ENCODE results near the gene MORN1.

Gene MORN1

GRCh38 chr1:2403273-2403672, 11.9 kb upstream of the MORN1 start:
- H3K36me3 ChIP-seq (replicated peaks; ENCODE audit: low read depth, low read length): peaks cover 45% of the 10 kb centered on the region
- no peak for TF ChIP-seq EZH2phosphoT487 (IDR thresholded peaks at IDR 0.05; ENCODE audit: low read depth)
- TF ChIP-seq CTCF (IDR thresholded peaks at IDR 0.05; ENCODE audit: low read depth, low read length): no peak
- no peak overlapping the region for H3K4me2 ChIP-seq (ENCODE audit: low read length)
- no peaks in the 10 kb centered on the region for H3K27me3 ChIP-seq (ENCODE audit: low read depth, low read length)
- H3K9me3 ChIP-seq (ENCODE audit: insufficient read depth, low read length): no peaks in the 10 kb centered on the region
- no peaks in the 10 kb centered on the region for H4K20me1 ChIP-seq (ENCODE audit: insufficient read depth, low read length)
- H3K27ac ChIP-seq (ENCODE audit: low read length): no peak overlapping the region
- H3K4me1 ChIP-seq (ENCODE audit: low read length): no peaks in the 10 kb centered on the region
- no peak overlapping the region for H2AFZ ChIP-seq (ENCODE audit: low read depth, low read length)
- no peaks in the 10 kb centered on the region for H3K79me2 ChIP-seq (ENCODE audit: low read length)
- no peak overlapping the region for H3K4me3 ChIP-seq (ENCODE audit: low read length)
- no peak overlapping the region for H3K9ac ChIP-seq (ENCODE audit: low read length)

GRCh38 chr1:2402420-2402819, 11.1 kb upstream of the MORN1 start:
- Histone ChIP-seq H3K9ac (ENCODE audit: low read length) (no peak overlapping the region), H3K27ac (ENCODE audit: low read length) (no peak overlapping the region), H2AFZ (ENCODE audit: low read depth, low read length) (no peak overlapping the region), H4K20me1 (ENCODE audit: insufficient read depth, low read length) (no peaks in the 10 kb centered on the region), H3K4me1 (ENCODE audit: low read length) (no peaks in the 10 kb centered on the region), H3K4me3 (ENCODE audit: low read length) (no peak overlapping the region), H3K4me2 (ENCODE audit: low read length) (no peak overlapping the region), H3K27me3 (ENCODE audit: low read depth, low read length) (no peaks in the 10 kb centered on the region), H3K9me3 (ENCODE audit: insufficient read depth, low read length) (no peaks in the 10 kb centered on the region), H3K36me3 (replicated peaks; ENCODE audit: low read depth, low read length) (peaks cover 47% of the 10 kb centered on the region), H3K79me2 (ENCODE audit: low read length) (no peaks in the 10 kb centered on the region)
- TF ChIP-seq CTCF (IDR thresholded peaks at IDR 0.05; ENCODE audit: low read depth, low read length) (no peak), EZH2phosphoT487 (IDR thresholded peaks at IDR 0.05; ENCODE audit: low read depth) (no peak)

DNA sequence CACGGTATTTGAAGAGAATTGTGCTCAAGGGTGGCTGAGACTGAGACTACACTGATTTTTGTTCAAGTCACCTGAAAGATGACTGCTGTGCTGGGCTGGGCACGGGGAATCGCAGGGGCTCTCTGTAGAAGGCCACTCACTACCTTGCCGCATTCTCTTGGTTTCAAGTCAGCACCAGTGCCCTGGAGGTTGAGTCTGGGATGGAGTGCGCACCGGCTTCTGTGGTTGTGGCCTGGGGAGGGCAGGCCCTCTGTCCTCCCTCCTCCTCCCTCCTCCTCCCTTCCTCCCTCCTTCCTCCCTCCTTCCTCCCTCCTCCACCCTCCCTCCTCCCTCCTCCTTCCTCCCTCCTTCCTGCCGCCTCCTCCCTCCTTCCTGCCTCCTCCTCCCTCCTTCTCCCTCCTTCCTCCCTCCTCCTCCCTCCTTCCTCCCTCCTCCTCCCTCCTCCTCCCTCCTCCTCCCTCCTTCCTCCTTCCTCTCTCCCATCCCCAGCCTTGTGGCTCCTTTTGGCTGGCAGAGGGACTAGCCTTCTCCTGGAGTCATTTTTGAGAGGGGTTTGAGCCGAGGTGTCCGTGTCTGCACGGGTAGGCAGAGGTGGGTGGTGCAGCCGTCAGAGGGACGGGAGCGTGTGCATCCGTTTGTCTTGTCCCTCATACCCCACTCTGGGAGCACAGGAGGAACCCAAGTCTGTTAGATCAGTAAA, 9.7 kb upstream of the MORN1 start:
- H3K27me3 ChIP-seq (ENCODE audit: low read depth, low read length): no peaks in the 10 kb centered on the region
- H3K4me3 ChIP-seq (ENCODE audit: low read length): no peak overlapping the region
- H3K9me3 ChIP-seq (ENCODE audit: insufficient read depth, low read length): no peaks in the 10 kb centered on the region
- no peak overlapping the region for H3K4me2 ChIP-seq (ENCODE audit: low read length)
- H3K9ac ChIP-seq (ENCODE audit: low read length): no peak overlapping the region
- H3K4me1 ChIP-seq (ENCODE audit: low read length): no peaks in the 10 kb centered on the region
- peaks cover 56% of the 10 kb centered on the region for H3K36me3 ChIP-seq (replicated peaks; ENCODE audit: low read depth, low read length)
- H2AFZ ChIP-seq (ENCODE audit: low read depth, low read length): no peak overlapping the region
- peaks cover under 1% of the 10 kb centered on the region; the same call in 1 of the 2 replicates for H3K79me2 ChIP-seq (ENCODE audit: low read length)
- no peak overlapping the region for H3K27ac ChIP-seq (ENCODE audit: low read length)
- TF ChIP-seq EZH2phosphoT487 (IDR thresholded peaks at IDR 0.05; ENCODE audit: low read depth) (no peak), CTCF (IDR thresholded peaks at IDR 0.05; ENCODE audit: low read depth, low read length) (no peak)
- H4K20me1 ChIP-seq (ENCODE audit: insufficient read depth, low read length): no peaks in the 10 kb centered on the region

DNA sequence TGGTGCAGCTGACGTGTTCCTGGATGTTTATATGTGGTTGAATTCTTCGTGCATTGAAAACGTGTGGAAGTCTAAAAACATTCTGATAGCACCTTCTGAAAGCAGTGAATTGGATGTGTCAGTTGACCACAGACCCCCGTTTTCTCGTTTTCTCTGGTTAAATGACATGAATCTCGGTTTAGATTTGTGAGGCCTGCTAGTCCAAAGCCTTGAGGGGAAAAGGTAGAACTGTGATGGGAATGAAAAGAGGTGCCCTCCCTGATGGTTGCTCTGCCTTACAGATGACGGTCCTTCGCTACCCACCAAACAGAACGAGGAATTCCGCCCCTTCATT, 9.2 kb upstream of the MORN1 start:
- H3K9ac ChIP-seq (ENCODE audit: low read length): no peak overlapping the region
- H3K27me3 ChIP-seq (ENCODE audit: low read depth, low read length): no peaks in the 10 kb centered on the region
- no peak for TF ChIP-seq EZH2phosphoT487 (IDR thresholded peaks at IDR 0.05; ENCODE audit: low read depth)
- no peak for TF ChIP-seq CTCF (IDR thresholded peaks at IDR 0.05; ENCODE audit: low read depth, low read length)
- H3K79me2 ChIP-seq (ENCODE audit: low read length): peaks cover 4% of the 10 kb centered on the region; the same call in 1 of the 2 replicates
- H4K20me1 ChIP-seq (ENCODE audit: insufficient read depth, low read length): no peaks in the 10 kb centered on the region
- H2AFZ ChIP-seq (ENCODE audit: low read depth, low read length): no peak overlapping the region
- no peak overlapping the region for H3K4me3 ChIP-seq (ENCODE audit: low read length)
- H3K4me2 ChIP-seq (ENCODE audit: low read length): no peak overlapping the region
- H3K27ac ChIP-seq (ENCODE audit: low read length): no peak overlapping the region
- peaks cover 58% of the 10 kb centered on the region for H3K36me3 ChIP-seq (replicated peaks; ENCODE audit: low read depth, low read length)
- no peaks in the 10 kb centered on the region for H3K9me3 ChIP-seq (ENCODE audit: insufficient read depth, low read length)
- H3K4me1 ChIP-seq (ENCODE audit: low read length): no peaks in the 10 kb centered on the region

Measured in OCI-LY3 (cell line).